Esophagus squamous epithelium (tissue), 4 donors: ENCODE results near the gene TMEM63A.
"Not testable (repeated sequence)": the region's sequence is repeated elsewhere in the genome, so short reads cannot be mapped to it uniquely, and the experiment has no call there.

Source experiments
- CTCF ChIP-seq, 6 experiments: fragments of 450-650 bp in 4 of 6; fragments of 200-600 bp in 2 of 6; sonication (generic) in 2 of 6; IDR thresholded peaks; one replicate each; pipeline ENCODE4 v1.5.1; 2016 to 2019; ENCODE audit warnings: antibody characterized with exemption in 6 of 6, mild to moderate bottlenecking in 4 of 6, moderate library complexity in 4 of 6
- POLR2A ChIP-seq, 4 donors: fragments of 450-650 bp; IDR thresholded peaks; one replicate each; pipeline ENCODE4 v1.6.1; 2017; ENCODE audit warnings: antibody characterized with exemption in 4 of 4, mild to moderate bottlenecking in 4 of 4, moderate library complexity in 3 of 4

GRCh38 chr1:225801146-225801545 lies 81.0 kb downstream of the TMEM63A start:
- TF ChIP-seq CTCF, POLR2A (IDR thresholded peaks at IDR 0.05): not testable (repeated sequence)
